B cell (primary cell): ENCODE measurements around the gene LRBA.
"Not testable (repeated sequence)": the region's sequence is repeated elsewhere in the genome, so short reads cannot be mapped to it uniquely, and the experiment has no call there.

ENCODE experiments used
- CTCF ChIP-seq: fragments of 200-600 bp; IDR thresholded peaks from one replicate; pipeline ENCODE4 v1.8.0; 2022; ENCODE audit warnings: antibody characterized with exemption, mild to moderate bottlenecking
- EZH2 ChIP-seq: IDR thresholded peaks from 2 replicates; pipeline ENCODE4 v1.6.1; 2012; ENCODE audit warnings: borderline replicate concordance, low read depth, mild to moderate bottlenecking, moderate library complexity, low read length; ENCODE audit not compliant: insufficient read depth, poor library complexity, severe bottlenecking

- not testable (repeated sequence) for TF ChIP-seq EZH2, CTCF
These were observed 93.6 kb downstream of the LRBA start for GRCh38 chr4:150921486-150921885.
